HFFc6 (cell line): Measurements from ENCODE around the gene EPS8L3. TPM values are rescaled to one million over a fixed set of nuclear protein-coding genes. Genes with fewer than 3 reads are reported as not detected.
"Not testable (repeated sequence)": the region's sequence is repeated elsewhere in the genome, so short reads cannot be mapped to it uniquely, and the experiment has no call there.

Experiments used
- DNase-seq: peaks from one replicate; pipeline ENCODE4 v3.0.0-alpha.2; 2018
- H3K27ac Mint-ChIP-seq: 2 replicates; pipeline ENCODE4 v1.8.0; 2020; ENCODE audit warnings: mild to moderate bottlenecking, mixed read lengths
- H3K27me3 Mint-ChIP-seq: 2 replicates; pipeline ENCODE4 v1.8.0; 2021; ENCODE audit warnings: mild to moderate bottlenecking, moderate library complexity, mixed read lengths; ENCODE audit not compliant: insufficient read depth
- H3K36me3 Mint-ChIP-seq: 2 replicates; pipeline ENCODE4 v1.8.0; 2021; ENCODE audit warnings: low read depth, mixed read lengths
- H3K4me1 Mint-ChIP-seq: 2 replicates; pipeline ENCODE4 v1.8.0; 2020; ENCODE audit warnings: low read depth, mixed read lengths
- H3K4me3 Mint-ChIP-seq: 2 replicates; pipeline ENCODE4 v1.8.0; 2020; ENCODE audit warnings: mild to moderate bottlenecking, moderate library complexity, mixed read lengths
- H3K9me3 Mint-ChIP-seq: 2 replicates; pipeline ENCODE4 v1.8.0; 2020; ENCODE audit warnings: mild to moderate bottlenecking, mixed read lengths
- total RNA-seq, 6 experiments: library from RNA; stranded (reverse); fragmentation: NEBNext Ultra II Directional; extraction: Animal tissue kit (Norgen Biotek cat#: 25700); gene quantifications; 2 replicates in 1 of 6; 3 replicates in 5 of 6; pipeline ENCODE4 v1.2.3, GENCODE V29; 2021
- TF ChIP-seq, protein P1 (sequence below): fragments of 200-600 bp; sonication (generic); IDR thresholded peaks from 2 replicates; pipeline ENCODE4 v1.5.0; 2021; ENCODE audit warnings: antibody characterized with exemption, mild to moderate bottlenecking

EPS8L3 gene
- total RNA-seq, 6 experiments from 2014 or later, result not detected

DNA sequence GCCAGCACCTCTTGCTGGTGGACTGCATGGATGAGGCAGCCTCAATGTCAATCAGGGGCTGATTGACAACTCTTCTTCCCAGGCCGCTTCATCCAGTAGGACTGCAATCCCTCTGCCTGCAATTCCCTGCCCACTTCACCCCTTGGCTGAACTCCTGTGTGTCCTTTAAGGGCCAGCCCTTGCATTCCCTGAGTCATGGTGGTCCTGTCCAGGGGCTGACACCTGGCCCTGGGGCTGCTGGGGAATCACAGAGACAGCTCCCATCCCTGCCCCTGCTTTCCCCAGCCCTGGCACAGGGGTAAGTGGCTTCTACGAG is 4.6 kb upstream of the EPS8L3 start:
- H3K27ac Mint-ChIP-seq, result no peak overlapping the region
- no peak for DNase-seq
- peaks cover 3% of the 10 kb centered on the region for H3K27me3 Mint-ChIP-seq

DNA sequence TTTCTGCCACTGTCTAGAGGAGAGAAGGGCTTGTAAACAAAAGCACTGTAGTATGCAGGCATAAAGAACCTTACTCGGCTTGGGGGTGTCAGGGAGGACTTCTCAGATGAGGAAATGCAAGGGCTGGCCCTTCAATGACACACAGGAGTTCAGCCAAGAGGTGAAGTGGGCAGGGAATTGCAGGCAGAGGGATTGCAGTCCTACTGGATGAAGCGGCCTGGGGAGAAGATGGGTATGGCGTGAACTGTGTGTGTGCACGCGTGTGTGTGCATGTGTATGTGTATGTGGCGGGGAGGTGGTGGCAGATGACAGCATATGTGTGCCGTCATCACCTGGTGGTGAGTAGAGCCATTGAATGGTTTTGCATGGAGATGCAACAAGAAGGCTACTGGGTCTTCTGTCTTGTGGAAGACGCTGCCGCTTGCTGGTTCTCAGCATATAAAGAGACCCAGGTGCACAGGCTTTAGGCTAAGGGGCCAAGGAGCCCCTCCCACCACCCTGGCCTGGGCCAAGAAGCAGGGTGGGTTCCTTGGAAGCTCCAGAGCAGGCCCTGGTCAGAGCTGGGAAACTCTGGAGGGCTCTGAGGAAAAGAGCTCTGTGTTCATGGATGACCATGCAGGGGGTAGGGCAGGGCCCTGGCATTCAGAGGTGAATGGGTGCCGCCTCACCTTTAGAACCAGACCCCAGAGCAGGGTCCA is 4.1 kb upstream of the EPS8L3 start:
- Mint-ChIP-seq H3K36me3 (no peaks in the 10 kb centered on the region), H3K27ac (no peak overlapping the region), H3K9me3 (no peaks in the 10 kb centered on the region), H3K4me1 (peaks cover 10% of the 10 kb centered on the region), H3K4me3 (no peak overlapping the region), H3K27me3 (peaks cover 3% of the 10 kb centered on the region)
- DNase-seq, result no peak
- TF ChIP-seq, protein P1, sequence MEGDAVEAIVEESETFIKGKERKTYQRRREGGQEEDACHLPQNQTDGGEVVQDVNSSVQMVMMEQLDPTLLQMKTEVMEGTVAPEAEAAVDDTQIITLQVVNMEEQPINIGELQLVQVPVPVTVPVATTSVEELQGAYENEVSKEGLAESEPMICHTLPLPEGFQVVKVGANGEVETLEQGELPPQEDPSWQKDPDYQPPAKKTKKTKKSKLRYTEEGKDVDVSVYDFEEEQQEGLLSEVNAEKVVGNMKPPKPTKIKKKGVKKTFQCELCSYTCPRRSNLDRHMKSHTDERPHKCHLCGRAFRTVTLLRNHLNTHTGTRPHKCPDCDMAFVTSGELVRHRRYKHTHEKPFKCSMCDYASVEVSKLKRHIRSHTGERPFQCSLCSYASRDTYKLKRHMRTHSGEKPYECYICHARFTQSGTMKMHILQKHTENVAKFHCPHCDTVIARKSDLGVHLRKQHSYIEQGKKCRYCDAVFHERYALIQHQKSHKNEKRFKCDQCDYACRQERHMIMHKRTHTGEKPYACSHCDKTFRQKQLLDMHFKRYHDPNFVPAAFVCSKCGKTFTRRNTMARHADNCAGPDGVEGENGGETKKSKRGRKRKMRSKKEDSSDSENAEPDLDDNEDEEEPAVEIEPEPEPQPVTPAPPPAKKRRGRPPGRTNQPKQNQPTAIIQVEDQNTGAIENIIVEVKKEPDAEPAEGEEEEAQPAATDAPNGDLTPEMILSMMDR, result no peak

More for the DNA sequence above, 4.6 kb upstream of the EPS8L3 start:
- H3K4me1 Mint-ChIP-seq, result peaks cover 7% of the 10 kb centered on the region
- no peaks in the 10 kb centered on the region for H3K9me3 Mint-ChIP-seq
- TF ChIP-seq, protein P1, result no peak
- no peak overlapping the region for H3K4me3 Mint-ChIP-seq
- H3K36me3 Mint-ChIP-seq, result no peaks in the 10 kb centered on the region

DNA sequence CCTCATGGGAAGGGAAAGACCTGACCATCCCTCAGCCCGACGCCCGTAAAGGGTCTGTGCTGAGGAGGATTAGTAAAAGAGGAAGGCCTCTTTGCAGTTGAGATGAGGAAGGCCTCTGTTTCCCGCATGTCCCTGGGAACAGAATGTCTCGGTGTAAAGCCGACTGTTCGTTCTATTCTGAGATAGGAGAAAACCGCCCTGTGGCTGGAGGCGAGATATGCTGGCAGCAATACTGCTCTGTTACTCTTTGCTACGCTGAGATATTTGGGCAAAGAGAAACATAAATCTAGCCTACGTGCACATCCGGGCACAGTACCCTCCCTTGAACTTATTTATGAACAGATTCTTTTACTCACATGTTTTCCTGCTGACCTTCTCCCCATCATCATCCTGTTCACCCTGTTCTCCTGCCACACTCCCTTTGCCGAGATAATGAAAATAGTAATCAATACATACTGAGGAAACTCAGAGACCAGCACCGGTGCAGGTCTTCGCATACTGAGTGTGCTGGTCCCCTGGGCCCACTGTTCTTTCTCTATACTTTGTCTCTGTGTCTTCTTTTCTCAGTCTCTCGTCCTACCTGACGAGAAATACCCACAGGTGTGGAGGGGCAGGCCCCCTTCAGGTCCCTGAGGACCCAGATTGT is 3.4 kb upstream of the EPS8L3 start:
- DNase-seq, H3K4me1 Mint-ChIP-seq, H3K4me3 Mint-ChIP-seq, H3K27me3 Mint-ChIP-seq, H3K9me3 Mint-ChIP-seq, H3K27ac Mint-ChIP-seq, H3K36me3 Mint-ChIP-seq: not testable (repeated sequence)

DNA sequence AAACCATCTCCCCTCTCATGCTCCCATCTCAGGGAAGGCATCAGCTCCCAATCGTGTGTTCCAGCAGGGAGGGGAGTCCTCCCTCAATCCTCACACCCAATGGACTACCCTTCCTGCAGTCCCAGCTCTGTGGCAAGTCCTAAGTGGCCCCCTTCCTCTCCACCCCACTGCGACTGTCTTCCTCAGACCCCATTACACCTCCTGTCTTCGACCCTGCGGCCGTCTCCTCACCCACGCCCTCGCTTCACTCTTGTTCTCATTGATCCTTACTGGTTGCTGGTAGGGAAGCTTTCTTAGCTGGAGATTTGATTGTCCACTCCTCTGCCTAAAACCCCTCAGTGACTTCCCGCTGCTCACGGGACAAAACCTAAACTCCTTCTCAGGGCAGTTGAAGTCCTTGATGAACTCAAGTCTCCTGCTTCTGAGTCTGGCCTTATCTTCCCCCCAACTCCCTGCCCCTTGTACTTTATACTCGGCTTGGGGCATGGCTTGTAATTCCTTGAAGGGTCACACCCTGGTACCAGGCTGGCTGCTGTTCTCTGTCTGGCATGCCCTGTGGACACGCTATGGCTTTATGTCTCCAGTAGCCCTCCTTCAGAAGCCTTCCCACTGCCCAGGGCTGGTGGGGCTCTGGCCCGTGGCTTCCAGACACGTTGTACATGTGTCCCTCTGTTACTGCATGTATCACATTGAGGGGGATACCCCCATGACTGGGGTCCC is 2.3 kb upstream of the EPS8L3 start:
- H3K4me1 Mint-ChIP-seq, result peaks cover 8% of the 10 kb centered on the region
- no peaks in the 10 kb centered on the region for H3K36me3 Mint-ChIP-seq
- TF ChIP-seq, protein P1, result no peak
- no peak overlapping the region for H3K27ac Mint-ChIP-seq
- no peaks in the 10 kb centered on the region for H3K9me3 Mint-ChIP-seq
- no peak for DNase-seq
- H3K27me3 Mint-ChIP-seq, result peaks cover 4% of the 10 kb centered on the region
- H3K4me3 Mint-ChIP-seq, result no peak overlapping the region

DNA sequence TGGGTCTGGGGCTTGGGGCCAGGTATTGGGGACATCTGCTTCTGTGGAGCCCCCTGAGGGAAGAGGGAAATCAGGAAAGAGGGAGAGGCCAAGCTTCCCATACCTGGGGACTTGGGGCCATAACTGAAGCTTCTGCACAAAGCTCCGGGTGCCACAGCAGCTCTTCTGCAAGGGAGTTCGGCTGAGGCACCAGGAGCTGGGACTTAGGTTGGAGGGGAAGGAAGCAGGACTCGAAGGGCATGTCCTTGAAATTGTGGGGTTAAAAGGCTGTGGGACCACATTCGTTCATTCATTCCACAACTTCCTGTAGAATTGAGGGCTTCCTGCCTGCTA is 1.7 kb upstream of the EPS8L3 start:
- no peak overlapping the region for H3K4me3 Mint-ChIP-seq
- H3K9me3 Mint-ChIP-seq, result no peaks in the 10 kb centered on the region
- H3K36me3 Mint-ChIP-seq, result no peaks in the 10 kb centered on the region
- TF ChIP-seq, protein P1, result no peak
- peaks cover 4% of the 10 kb centered on the region for H3K27me3 Mint-ChIP-seq
- H3K4me1 Mint-ChIP-seq, result peaks cover 8% of the 10 kb centered on the region
- DNase-seq, result no peak
- H3K27ac Mint-ChIP-seq, result no peak overlapping the region
